Measurements from ENCODE around the gene NOTO.

DNA sequence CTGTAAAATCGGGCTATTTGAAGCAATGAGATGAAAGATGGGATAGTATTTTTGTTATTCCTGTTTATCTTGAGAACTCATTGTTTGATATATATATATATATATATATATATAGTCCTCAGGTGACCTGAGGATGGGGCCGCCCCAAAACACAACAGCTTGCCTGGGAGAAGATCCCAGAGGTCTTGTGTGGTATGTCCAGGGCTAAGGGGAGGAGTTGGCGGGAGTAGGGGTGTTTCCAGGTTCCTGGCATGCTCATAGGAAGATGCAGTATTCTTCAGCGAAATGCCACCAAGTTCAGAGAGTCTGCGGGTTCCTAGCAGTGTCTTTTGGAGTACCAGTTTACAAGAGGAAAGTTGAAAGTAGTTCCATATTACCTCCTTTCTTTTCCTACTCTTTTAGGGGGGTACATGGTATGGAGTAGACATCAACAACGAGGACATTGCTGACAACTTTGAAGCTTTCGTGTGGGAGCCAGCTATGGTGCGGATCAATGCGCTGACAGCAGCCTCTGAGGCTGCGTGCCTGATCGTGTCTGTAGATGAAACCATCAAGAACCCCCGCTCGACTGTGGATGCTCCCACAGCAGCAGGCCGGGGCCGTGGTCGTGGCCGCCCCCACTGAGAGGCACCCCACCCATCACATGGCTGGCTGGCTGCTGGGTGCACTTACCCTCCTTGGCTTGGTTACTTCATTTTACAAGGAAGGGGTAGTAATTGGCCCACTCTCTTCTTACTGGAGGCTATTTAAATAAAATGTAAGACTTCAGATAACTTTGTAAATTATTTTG is 50.1 kb downstream of the NOTO start:
- TF ChIP-seq TAF1 (IDR thresholded peaks at IDR 0.05; ENCODE audit: low read depth, low read length), result no peak
- no peak for TF ChIP-seq POLR2A (IDR thresholded peaks at IDR 0.05; ENCODE audit: low read depth, low read length)
- no peak; the same call in 1 of the 2 replicates for TF ChIP-seq POLR2AphosphoS5 (IDR thresholded peaks at IDR 0.05; ENCODE audit: low read depth, low read length)
- no peak for TF ChIP-seq POU2F2 (IDR thresholded peaks at IDR 0.05; ENCODE audit: low read depth, low read length)
- no peak for TF ChIP-seq PAX5 (IDR thresholded peaks at IDR 0.05; ENCODE audit: insufficient read depth, low read length, severe bottlenecking)
- no peak for TF ChIP-seq SPI1 (IDR thresholded peaks at IDR 0.05; ENCODE audit: low read depth, low read length)

Measured in GM12891 (cell line).